SK-N-SH (cell line): Measurements from ENCODE around the gene ASS1. TPM values are rescaled to one million over a fixed set of nuclear protein-coding genes. Genes with fewer than 3 reads are reported as not detected.
A peak's percentile ranks its signal among the peaks of the same experiment; 100 is the strongest.

Source experiments
- CTCF ChIA-PET: fragments of 300-600, 350-600 bp; formaldehyde crosslinking; extraction: SDS; loops from one replicate; lab custom pipeline; 2021; lab: Yijun Ruan, JAX
- POLR2A ChIA-PET: fragments of 350-600 bp; sonication (Branson Sonifier 250); formaldehyde crosslinking; extraction: SDS; loops from one replicate; lab custom pipeline; 2020; ENCODE audit warnings: antibody characterized with exemption, inconsistent platforms; lab: Yijun Ruan, JAX
- DNase-seq: peaks from one replicate; pipeline ENCODE4 v3.0.0; 2012
- H2AFZ ChIP-seq: fragments of 200-600 bp; sonication (generic); 2 replicates; pipeline ENCODE4 v1.8.1; 2016; ENCODE audit warnings: antibody characterized with exemption, mild to moderate bottlenecking, low read depth
- H3F3A ChIP-seq: fragments of 200-600 bp; sonication (generic); replicated peaks from 2 replicates; pipeline ENCODE3; 2016; ENCODE audit warnings: antibody characterized with exemption, mild to moderate bottlenecking; ENCODE audit not compliant: insufficient read depth
- H3K27ac ChIP-seq, 2 experiments: fragments of 200-500 bp in 1 of 2; fragments of 200-600 bp in 1 of 2; sonication (Bioruptor generic) in 1 of 2; sonication (generic), shearing (Covaris generic) in 1 of 2; 2 replicates each; pipeline versions ENCODE4 v1.5.1 to v1.6.1; 2014 to 2016; ENCODE audit warnings: low read depth in 2 of 2, inconsistent platforms in 1 of 2, low read length in 1 of 2, mild to moderate bottlenecking in 1 of 2, mixed read lengths in 1 of 2
- H3K27me3 ChIP-seq: fragments of 200-600 bp; sonication (generic), shearing (Covaris generic); 2 replicates; pipeline ENCODE4 v1.6.1; 2016; ENCODE audit warnings: mixed run types; ENCODE audit not compliant: insufficient read depth
- H3K36me3 ChIP-seq, 2 experiments: fragments of 200-500 bp in 1 of 2; fragments of 200-600 bp in 1 of 2; sonication (Bioruptor generic) in 1 of 2; sonication (generic) in 1 of 2; replicated peaks in 1 of 2; 2 replicates each; pipeline versions ENCODE3 to v1.5.1; 2014 to 2016; ENCODE audit warnings: low read length in 1 of 2, mild to moderate bottlenecking in 1 of 2; ENCODE audit not compliant: insufficient read depth in 2 of 2, control insufficient read depth in 1 of 2
- H3K4me1 ChIP-seq, 2 experiments: fragments of 200-500 bp in 1 of 2; fragments of 200-600 bp in 1 of 2; sonication (Bioruptor generic) in 1 of 2; sonication (generic), shearing (Covaris generic) in 1 of 2; 2 replicates each; pipeline versions ENCODE4 v1.5.1 to v1.6.1; 2014 to 2016; ENCODE audit warnings: low read depth in 1 of 2, low read length in 1 of 2, mixed run types in 1 of 2; ENCODE audit not compliant: insufficient read depth in 2 of 2, control insufficient read depth in 1 of 2
- H3K4me2 ChIP-seq: fragments of 200-600 bp; sonication (generic), shearing (Covaris generic); 2 replicates; pipeline ENCODE4 v1.6.1; 2017; ENCODE audit warnings: mixed run types
- H3K4me3 ChIP-seq, 2 experiments: fragments of 200-500 bp in 1 of 2; fragments of 200-600 bp in 1 of 2; sonication (Bioruptor generic) in 1 of 2; sonication (generic), shearing (Covaris generic) in 1 of 2; 2 replicates each; pipeline versions ENCODE4 v1.5.1 to v1.8.1; 2014 to 2016; ENCODE audit warnings: low read depth in 2 of 2, inconsistent platforms in 1 of 2, low read length in 1 of 2, mild to moderate bottlenecking in 1 of 2, mixed read lengths in 1 of 2, moderate library complexity in 1 of 2
- H3K79me2 ChIP-seq: fragments of 200-600 bp; sonication (generic); 2 replicates; pipeline ENCODE4 v1.8.1; 2017; ENCODE audit warnings: mild to moderate bottlenecking; ENCODE audit not compliant: insufficient read depth
- H3K9ac ChIP-seq: fragments of 200-600 bp; sonication (generic); 2 replicates; pipeline ENCODE4 v1.6.1; 2017; ENCODE audit warnings: mixed run types
- H3K9me2 ChIP-seq: fragments of 200-600 bp; sonication (generic); 2 replicates; pipeline ENCODE4 v1.6.1; 2017; ENCODE audit warnings: mixed run types
- H3K9me3 ChIP-seq: fragments of 200-600 bp; sonication (generic); 2 replicates; pipeline ENCODE4 v1.6.1; 2017; ENCODE audit warnings: mixed run types, mild to moderate bottlenecking, moderate library complexity
- H4K20me1 ChIP-seq: fragments of 200-600 bp; sonication (generic); 2 replicates; pipeline ENCODE4 v1.6.1; 2017; ENCODE audit warnings: mild to moderate bottlenecking, mixed run types; ENCODE audit not compliant: insufficient read depth
- CHD2 ChIP-seq: fragments of 150-350 bp; IDR thresholded peaks from 2 replicates; pipeline ENCODE4 v1.6.1; 2018; ENCODE audit warnings: low read length; ENCODE audit not compliant: partially characterized antibody
- ELF1 ChIP-seq: IDR thresholded peaks from 2 replicates; pipeline ENCODE4 v1.4.0; 2012
- EP300 ChIP-seq, 2 experiments: IDR thresholded peaks; 2 replicates each; pipeline versions ENCODE4 v1.4.0 to v1.6.1; 2012; ENCODE audit warnings: borderline replicate concordance in 1 of 2, low read depth in 1 of 2, low read length in 1 of 2
- FOSL2 ChIP-seq: IDR thresholded peaks from 2 replicates; pipeline ENCODE4 v1.4.0; 2012; ENCODE audit warnings: low read depth, mild to moderate bottlenecking, moderate library complexity, borderline replicate concordance
- FOXJ3 ChIP-seq: sonication (generic); formaldehyde crosslinking; IDR thresholded peaks from 2 replicates; pipeline ENCODE4 v1.5.1; 2020; ENCODE audit warnings: mild to moderate bottlenecking, missing genetic modification reagents
- FOXM1 ChIP-seq: IDR thresholded peaks from 2 replicates; pipeline ENCODE4 v1.4.0; 2012; ENCODE audit warnings: low read depth, mild to moderate bottlenecking
- GABPA ChIP-seq: IDR thresholded peaks from 2 replicates; pipeline ENCODE4 v1.4.0; 2012; ENCODE audit warnings: low read depth, mild to moderate bottlenecking
- JUND ChIP-seq: IDR thresholded peaks from 2 replicates; pipeline ENCODE4 v1.4.0; 2012
- NRF1 ChIP-seq: IDR thresholded peaks from 2 replicates; pipeline ENCODE4 v1.6.1; 2012; ENCODE audit warnings: low read depth, mild to moderate bottlenecking, low read length
- RXRA ChIP-seq: IDR thresholded peaks from 2 replicates; pipeline ENCODE4 v1.4.0; 2012; ENCODE audit warnings: low read depth, mild to moderate bottlenecking, borderline replicate concordance
- SMC3 ChIP-seq: IDR thresholded peaks from 2 replicates; pipeline ENCODE4 v1.6.1; 2012; ENCODE audit warnings: low read depth, low read length, improper control_type of control experiment
- TEAD4 ChIP-seq: IDR thresholded peaks from 2 replicates; pipeline ENCODE4 v1.4.0; 2012; ENCODE audit warnings: mild to moderate bottlenecking, borderline replicate concordance; ENCODE audit not compliant: insufficient read depth
- WGBS: methylation state at CpG from one replicate; pipeline ENCODE4 v1.1.6; 2017; ENCODE audit warnings: low lambda C conversion rate; 5-methylcytosine and 5-hydroxymethylcytosine counted together
- polyA plus RNA-seq, 3 experiments: library from polyadenylated mRNA; depleted of rRNA; stranded (reverse); fragments of >200 nt; gene quantifications; 2 replicates each; pipeline ENCODE4 v1.2.3, GENCODE V29; 2012
- TF ChIP-seq, protein P1 (sequence below): IDR thresholded peaks from 2 replicates; pipeline ENCODE4; 2012
- TF ChIP-seq, protein P2 (sequence below): fragments of 150-350 bp; IDR thresholded peaks from 2 replicates; pipeline ENCODE4 v1.6.1; 2017; ENCODE audit warnings: antibody characterized with exemption, low read length, low read depth, borderline replicate concordance
- TF ChIP-seq, protein P3 (sequence below): fragments of 150-350 bp; IDR thresholded peaks from 2 replicates; pipeline ENCODE4 v1.6.1; 2016; ENCODE audit warnings: mild to moderate bottlenecking, low read depth, low read length
- TF ChIP-seq, protein P4 (sequence below): IDR thresholded peaks from 2 replicates; pipeline ENCODE4 v1.4.0; 2012; ENCODE audit warnings: low read depth, borderline replicate concordance
- TF ChIP-seq, protein P5 (sequence below): IDR thresholded peaks from 2 replicates; pipeline ENCODE4 v1.6.1; 2012; ENCODE audit warnings: mild to moderate bottlenecking, low read depth, low read length, moderate library complexity

ASS1 gene
- polyA plus RNA-seq, 1 of the 3 experiments (the other 2 are of a cell fraction) = 0.59 TPM

DNA sequence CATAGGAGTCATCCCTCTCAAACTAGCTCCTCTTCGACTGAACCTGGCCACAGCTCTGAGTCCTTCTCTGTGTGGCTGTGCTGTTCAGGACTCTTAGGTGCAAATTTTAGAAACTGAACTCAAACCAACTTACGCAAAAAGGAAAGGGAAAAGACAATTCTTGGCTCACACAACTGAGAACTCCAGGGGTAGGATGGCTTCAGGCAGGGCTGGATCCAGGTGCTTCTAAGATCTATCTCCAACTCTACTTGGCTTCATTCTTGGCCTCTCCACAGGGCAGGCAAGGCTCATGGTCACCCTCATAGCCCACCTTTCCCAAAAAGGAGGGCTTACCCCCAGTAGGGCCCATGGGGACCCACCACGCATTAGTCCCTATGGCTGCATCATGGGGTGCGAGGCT, 8.1 kb downstream of the ASS1 start:
- DNase-seq = no peak

DNA sequence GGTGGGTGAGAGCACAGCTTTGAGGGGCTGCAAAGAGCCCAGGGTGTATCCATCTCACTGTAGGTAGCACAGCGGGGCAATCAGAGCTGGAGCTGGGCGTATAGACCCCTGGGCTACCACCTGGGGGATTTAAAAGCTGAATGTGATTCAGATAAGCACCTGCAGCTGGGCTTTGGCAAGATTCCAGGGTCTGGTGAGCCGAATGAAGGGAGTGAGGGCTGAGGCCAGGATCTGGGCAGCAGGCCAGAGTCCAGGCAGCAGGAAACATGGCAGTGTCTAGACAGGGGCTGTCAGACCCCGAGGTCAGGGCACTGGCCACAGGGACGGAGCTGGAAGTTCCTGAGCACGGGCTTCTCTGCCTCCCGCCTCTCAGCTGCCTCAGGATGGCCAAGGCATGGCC, 8.7 kb downstream of the ASS1 start:
- no peaks in the 10 kb centered on the region for H4K20me1 ChIP-seq
- H3K27me3 ChIP-seq = 0 out of 2 replicates have a peak, but pooled peaks cover 6% of the 10 kb centered on the region
- H3K36me3 ChIP-seq = no peaks in the 10 kb centered on the region
- H3K9me2 ChIP-seq = no peaks in the 10 kb centered on the region
- no peaks in the 10 kb centered on the region for H3K9me3 ChIP-seq
- no peak overlapping the region for H3K4me3 ChIP-seq
- DNase-seq = peak; percentile 95
- no peaks in the 10 kb centered on the region for H3F3A ChIP-seq
- no peaks in the 10 kb centered on the region for H3K79me2 ChIP-seq
- H2AFZ ChIP-seq = no peak overlapping the region
- H3K4me2 ChIP-seq = no peak overlapping the region
- H3K9ac ChIP-seq = no peak overlapping the region
- WGBS = 41% methylated on average over 7 of the region's 7 CpGs
- H3K4me1 ChIP-seq = peaks cover 13 to 58% of the 10 kb centered on the region in 2 experiments; a peak in 3 of 4 replicates
- peak overlapping the region in 1 of 2 experiments; percentile 96; a peak in 2 of 4 replicates for H3K27ac ChIP-seq
- POLR2A ChIA-PET = interaction anchor here (0.8 to 0.9 kb wide), 2 partner anchors 30 to 32 kb away, joined by 3 read pairs; no protein-coding TSS in a partner anchor
- CTCF ChIA-PET = interaction anchor here (1.0 to 3.1 kb wide), 14 partner anchors 8 to 347 kb away, joined by 3 to 16 read pairs (median 4); partner anchors contain the start of gene HMCN2
- TF ChIP-seq, protein P1, sequence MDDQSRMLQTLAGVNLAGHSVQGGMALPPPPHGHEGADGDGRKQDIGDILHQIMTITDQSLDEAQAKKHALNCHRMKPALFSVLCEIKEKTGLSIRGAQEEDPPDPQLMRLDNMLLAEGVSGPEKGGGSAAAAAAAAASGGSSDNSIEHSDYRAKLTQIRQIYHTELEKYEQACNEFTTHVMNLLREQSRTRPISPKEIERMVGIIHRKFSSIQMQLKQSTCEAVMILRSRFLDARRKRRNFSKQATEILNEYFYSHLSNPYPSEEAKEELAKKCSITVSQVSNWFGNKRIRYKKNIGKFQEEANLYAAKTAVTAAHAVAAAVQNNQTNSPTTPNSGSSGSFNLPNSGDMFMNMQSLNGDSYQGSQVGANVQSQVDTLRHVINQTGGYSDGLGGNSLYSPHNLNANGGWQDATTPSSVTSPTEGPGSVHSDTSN = no peak
- TF ChIP-seq, protein P2, sequence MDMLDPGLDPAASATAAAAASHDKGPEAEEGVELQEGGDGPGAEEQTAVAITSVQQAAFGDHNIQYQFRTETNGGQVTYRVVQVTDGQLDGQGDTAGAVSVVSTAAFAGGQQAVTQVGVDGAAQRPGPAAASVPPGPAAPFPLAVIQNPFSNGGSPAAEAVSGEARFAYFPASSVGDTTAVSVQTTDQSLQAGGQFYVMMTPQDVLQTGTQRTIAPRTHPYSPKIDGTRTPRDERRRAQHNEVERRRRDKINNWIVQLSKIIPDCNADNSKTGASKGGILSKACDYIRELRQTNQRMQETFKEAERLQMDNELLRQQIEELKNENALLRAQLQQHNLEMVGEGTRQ = no peak
- TF ChIP-seq EP300 (IDR thresholded peaks at IDR 0.05; ENCODE audit: borderline replicate concordance in 1 of 2, low read depth in 1 of 2, low read length in 1 of 2) (peak in 1 of 2 experiments; percentile 82; a peak in 2 of 4 replicates), FOXM1 (no peak), NRF1 (no peak), FOXJ3 (peak; percentile 32; the same call in 1 of the 2 replicates), RXRA (no peak), GABPA (no peak)
- TF ChIP-seq, protein P3, sequence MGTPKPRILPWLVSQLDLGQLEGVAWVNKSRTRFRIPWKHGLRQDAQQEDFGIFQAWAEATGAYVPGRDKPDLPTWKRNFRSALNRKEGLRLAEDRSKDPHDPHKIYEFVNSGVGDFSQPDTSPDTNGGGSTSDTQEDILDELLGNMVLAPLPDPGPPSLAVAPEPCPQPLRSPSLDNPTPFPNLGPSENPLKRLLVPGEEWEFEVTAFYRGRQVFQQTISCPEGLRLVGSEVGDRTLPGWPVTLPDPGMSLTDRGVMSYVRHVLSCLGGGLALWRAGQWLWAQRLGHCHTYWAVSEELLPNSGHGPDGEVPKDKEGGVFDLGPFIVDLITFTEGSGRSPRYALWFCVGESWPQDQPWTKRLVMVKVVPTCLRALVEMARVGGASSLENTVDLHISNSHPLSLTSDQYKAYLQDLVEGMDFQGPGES = no peak

More for the DNA sequence above, 8.1 kb downstream of the ASS1 start:
- Histone ChIP-seq H3K27ac (peak overlapping the region in 1 of 2 experiments; percentile 96; a peak in 2 of 4 replicates), H3K9ac (no peak overlapping the region), H3K4me1 (peaks cover 16 to 64% of the 10 kb centered on the region in 2 experiments; a peak in 3 of 4 replicates), H3K36me3 (no peaks in the 10 kb centered on the region), H3K4me3 (no peak overlapping the region), H3K9me3 (no peaks in the 10 kb centered on the region), H4K20me1 (no peaks in the 10 kb centered on the region), H3F3A (no peaks in the 10 kb centered on the region), H3K9me2 (no peaks in the 10 kb centered on the region), H2AFZ (no peak overlapping the region), H3K4me2 (no peak overlapping the region), H3K79me2 (no peaks in the 10 kb centered on the region), H3K27me3 (0 out of 2 replicates have a peak, but pooled peaks cover 4% of the 10 kb centered on the region)
- 85% methylated on average over 4 of the region's 4 CpGs for WGBS
- CTCF ChIA-PET = interaction anchor here (0.7 to 3.1 kb wide), 10 partner anchors 8 to 241 kb away, joined by 3 to 15 read pairs (median 4); partner anchors contain the start of gene EXOSC2
- POLR2A ChIA-PET = interaction anchor here (0.9 kb wide), 1 partner anchor 31 kb away, joined by 3 read pairs; no protein-coding TSS in a partner anchor
- TF ChIP-seq, protein P4, sequence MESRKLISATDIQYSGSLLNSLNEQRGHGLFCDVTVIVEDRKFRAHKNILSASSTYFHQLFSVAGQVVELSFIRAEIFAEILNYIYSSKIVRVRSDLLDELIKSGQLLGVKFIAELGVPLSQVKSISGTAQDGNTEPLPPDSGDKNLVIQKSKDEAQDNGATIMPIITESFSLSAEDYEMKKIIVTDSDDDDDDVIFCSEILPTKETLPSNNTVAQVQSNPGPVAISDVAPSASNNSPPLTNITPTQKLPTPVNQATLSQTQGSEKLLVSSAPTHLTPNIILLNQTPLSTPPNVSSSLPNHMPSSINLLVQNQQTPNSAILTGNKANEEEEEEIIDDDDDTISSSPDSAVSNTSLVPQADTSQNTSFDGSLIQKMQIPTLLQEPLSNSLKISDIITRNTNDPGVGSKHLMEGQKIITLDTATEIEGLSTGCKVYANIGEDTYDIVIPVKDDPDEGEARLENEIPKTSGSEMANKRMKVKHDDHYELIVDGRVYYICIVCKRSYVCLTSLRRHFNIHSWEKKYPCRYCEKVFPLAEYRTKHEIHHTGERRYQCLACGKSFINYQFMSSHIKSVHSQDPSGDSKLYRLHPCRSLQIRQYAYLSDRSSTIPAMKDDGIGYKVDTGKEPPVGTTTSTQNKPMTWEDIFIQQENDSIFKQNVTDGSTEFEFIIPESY = no peak
- TF ChIP-seq JUND (no peak), ELF1 (no peak), CHD2 (no peak), GABPA (no peak), FOSL2 (no peak), TEAD4 (no peak), SMC3 (no peak), FOXJ3 (no peak)
- TF ChIP-seq, protein P5, sequence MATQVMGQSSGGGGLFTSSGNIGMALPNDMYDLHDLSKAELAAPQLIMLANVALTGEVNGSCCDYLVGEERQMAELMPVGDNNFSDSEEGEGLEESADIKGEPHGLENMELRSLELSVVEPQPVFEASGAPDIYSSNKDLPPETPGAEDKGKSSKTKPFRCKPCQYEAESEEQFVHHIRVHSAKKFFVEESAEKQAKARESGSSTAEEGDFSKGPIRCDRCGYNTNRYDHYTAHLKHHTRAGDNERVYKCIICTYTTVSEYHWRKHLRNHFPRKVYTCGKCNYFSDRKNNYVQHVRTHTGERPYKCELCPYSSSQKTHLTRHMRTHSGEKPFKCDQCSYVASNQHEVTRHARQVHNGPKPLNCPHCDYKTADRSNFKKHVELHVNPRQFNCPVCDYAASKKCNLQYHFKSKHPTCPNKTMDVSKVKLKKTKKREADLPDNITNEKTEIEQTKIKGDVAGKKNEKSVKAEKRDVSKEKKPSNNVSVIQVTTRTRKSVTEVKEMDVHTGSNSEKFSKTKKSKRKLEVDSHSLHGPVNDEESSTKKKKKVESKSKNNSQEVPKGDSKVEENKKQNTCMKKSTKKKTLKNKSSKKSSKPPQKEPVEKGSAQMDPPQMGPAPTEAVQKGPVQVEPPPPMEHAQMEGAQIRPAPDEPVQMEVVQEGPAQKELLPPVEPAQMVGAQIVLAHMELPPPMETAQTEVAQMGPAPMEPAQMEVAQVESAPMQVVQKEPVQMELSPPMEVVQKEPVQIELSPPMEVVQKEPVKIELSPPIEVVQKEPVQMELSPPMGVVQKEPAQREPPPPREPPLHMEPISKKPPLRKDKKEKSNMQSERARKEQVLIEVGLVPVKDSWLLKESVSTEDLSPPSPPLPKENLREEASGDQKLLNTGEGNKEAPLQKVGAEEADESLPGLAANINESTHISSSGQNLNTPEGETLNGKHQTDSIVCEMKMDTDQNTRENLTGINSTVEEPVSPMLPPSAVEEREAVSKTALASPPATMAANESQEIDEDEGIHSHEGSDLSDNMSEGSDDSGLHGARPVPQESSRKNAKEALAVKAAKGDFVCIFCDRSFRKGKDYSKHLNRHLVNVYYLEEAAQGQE = no peak
